EL (cell line): ENCODE results near the gene ARL2BP.

Experiments used
- DNase-seq: peaks from one replicate; pipeline ENCODE4 v3.0.0-alpha.2; 2016

ARL2BP gene

DNA sequence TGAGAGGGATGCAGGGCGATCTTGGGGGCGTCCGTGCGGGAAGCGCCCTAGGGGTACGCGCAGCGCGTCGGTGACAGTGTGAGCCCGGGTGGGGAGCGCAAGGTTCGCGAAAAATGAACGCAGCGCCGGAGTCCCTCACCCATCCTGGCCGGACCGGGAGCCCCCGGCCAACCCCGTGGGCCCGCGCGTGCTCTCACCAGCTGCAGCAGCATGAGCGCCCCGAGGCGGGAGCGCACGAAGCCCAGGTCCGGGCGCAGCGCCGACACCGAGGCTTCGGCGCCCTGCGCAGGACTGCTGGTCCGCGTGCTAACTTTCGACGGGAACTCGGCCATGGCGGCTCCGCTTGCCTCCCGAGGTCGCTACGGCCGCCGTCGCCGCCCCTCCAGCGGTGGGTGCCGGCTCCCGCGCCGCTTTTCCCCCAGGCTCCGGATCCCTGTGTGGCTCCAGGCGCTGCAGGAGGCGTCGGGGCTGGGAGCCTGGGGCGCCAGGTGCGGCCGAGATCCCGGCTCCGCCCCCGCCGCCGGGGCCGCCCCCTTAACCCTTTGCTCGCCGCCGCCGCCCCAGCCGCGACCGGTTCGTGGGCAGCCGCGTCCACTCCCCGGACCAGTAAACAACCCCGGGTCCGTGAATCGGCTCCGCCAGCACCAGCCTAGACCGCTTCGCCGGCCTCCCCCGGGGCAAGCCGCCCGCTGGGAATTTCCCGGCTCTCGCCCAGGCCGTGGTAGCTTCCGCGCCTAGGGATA lies 39.3 kb downstream of the ARL2BP start, which contains the start of gene PLLP:
PLLP (minus strand) TSS at position 464 of the 743 bp plus-strand sequence; CDS start at position 332, 132 bp downstream.
- peak; percentile 49 for DNase-seq

DNA sequence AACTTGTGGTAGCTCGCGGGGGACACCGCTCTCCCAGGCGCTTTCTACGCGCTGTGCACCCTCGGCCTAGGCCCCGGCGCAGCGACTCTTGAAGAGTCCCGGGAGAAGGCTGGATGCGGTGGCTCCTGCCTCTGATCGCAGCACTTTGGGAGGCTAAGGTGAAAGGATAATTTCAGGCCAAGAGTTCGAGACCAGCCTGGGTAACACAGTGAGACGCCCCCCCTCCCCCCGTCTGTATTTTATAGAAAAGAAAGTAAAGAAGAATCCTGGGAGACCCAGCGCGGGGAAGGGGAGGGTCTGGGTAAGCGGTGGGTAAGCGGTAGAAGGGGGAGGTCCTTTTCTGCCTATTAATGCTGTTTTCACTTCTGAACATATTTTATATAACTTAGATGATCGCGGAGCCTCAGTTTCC lies 39.9 kb downstream of the ARL2BP start:
- no peak for DNase-seq

DNA sequence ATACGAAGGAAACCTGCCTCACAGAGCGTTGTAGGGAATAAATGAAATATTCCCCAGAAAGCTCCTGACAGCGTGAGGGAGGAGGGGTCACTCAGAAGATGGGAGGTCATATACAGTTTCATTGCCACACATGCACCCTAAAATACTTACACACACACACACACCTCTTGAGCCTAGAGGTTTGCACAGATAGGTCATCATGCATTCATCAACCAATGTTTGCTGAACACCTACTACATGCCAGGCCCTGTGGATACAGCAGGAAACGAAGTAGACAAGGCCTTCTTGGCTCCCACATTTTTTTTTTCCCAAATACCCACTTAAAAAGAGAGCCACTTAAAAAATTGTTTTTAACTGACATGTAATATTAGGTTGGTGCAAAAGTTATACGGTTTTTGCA lies 40.3 kb downstream of the ARL2BP start:
- no peak for DNase-seq

DNA sequence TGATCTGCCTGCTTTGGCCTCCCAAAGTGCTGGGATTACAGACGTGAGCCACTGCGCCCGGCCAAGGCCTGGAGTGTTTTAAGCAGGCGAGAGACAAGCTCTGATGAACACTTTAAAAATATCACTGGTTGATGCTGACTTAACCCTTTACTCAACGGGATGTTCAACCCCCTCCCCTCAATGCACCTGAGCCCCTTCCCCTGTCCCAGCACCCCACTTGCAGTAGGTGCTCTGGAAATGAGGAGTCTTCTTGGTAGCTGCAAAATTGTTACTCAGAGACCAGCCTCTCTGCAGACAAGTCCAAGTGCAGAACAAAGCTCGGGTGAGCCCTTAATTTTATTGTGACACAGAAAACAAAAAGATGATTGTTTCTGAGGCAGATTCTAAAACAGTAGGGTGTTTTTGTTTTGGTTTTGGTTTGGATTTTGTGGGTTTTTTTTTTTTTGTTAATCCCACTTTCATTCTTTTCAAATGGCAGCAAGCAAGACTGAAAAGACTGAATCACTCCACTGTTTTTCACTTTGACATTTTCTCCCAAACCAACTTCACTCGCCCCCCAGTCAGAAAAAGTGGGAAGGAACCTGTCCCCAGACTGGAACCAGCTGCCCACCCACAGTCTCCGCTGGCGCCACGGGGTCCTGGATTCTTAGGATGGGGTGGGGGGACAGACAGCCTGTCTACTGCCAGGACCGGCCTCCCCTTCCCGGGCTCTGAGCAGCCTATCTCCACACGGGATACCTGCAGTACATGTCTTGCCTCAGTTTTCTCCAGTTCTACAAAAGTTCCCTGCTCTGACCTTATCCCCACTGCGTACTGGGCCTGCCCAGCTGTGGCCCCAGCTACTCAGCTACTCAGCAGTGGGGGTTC lies 44.6 kb downstream of the ARL2BP start:
- no peak for DNase-seq

DNA sequence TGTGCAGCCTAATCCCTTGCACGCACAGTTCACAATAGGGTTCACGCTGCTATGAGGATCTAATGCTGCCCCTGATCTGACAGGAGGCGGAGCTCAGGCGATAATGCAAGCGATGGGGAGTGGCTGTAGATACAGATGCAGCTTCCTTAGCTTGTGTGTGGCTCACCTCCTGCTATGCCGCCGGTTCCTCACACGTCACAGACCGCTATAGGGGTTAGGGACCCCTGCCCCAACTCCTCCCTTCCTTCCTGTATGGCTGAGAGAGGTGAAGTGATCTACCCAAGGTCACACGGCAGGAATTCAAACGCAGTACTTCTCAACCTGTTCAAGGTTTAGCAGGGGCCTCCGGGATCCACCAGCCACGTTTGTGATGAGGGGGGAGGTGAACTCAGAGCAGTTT lies 52.8 kb downstream of the ARL2BP start:
- no peak for DNase-seq

DNA sequence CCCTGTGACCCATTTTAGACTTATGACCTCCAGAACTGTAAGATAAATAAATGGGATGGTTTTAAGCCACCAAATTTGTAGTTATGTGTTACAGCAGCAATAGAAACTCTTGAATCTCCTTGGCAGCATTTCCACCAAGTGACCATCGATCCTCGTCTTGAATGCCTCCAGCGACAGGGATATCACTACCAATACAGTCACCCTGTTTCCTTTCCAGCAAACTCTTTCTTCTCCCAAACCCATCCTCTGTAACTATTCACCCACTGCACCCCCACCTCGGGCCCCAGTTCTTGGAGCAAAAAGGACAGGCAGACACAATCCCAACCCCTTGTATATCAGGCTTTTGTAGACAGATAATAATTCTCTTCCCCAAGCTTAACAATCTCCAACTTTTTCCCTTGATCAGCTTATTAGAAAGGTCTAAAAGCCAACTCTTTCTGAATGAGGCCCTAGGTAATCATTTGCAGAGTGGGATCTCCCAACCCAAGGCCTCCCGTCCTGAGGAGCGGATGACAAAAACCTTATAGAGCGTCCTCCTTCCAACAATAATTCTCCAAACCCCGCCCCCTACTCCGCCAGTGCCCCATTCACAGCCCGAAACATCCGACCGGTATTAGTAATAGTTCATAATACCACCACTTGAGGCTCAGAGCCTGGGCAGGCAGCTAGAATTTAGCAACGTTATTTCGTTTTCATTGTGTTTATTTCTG lies 54.1 kb downstream of the ARL2BP start:
- peak; percentile 85 for DNase-seq

DNA sequence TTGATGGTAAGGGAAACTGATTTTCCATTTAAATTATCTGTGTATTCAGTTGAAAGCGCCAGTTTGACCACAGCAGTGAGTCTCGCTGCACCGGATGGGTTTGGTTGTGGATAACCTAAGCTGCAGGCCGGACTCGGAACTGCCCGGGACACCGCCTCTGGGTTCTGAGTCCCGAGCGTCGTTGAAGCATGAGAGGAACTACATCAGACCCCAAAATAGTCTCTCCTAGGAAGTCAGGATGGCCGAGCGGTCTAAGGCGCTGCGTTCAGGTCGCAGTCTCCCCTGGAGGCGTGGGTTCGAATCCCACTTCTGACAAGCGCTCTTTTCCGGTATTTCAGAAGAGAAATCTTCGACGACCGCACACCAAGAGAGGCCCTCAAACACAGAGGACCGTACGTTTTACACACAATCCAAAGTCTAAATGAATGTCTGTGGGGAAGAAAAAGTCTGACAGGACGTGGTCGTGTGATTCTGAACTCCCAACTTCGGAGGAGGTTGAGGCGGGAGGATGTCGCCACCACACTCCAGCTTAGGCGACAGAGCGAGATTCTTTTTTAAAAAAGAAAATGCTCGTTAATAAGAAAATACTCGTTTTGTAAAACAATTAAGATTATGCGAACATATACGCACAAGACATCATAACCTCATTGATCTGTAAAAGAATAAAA lies 54.8 kb downstream of the ARL2BP start:
- DNase-seq: peak; percentile 97

DNA sequence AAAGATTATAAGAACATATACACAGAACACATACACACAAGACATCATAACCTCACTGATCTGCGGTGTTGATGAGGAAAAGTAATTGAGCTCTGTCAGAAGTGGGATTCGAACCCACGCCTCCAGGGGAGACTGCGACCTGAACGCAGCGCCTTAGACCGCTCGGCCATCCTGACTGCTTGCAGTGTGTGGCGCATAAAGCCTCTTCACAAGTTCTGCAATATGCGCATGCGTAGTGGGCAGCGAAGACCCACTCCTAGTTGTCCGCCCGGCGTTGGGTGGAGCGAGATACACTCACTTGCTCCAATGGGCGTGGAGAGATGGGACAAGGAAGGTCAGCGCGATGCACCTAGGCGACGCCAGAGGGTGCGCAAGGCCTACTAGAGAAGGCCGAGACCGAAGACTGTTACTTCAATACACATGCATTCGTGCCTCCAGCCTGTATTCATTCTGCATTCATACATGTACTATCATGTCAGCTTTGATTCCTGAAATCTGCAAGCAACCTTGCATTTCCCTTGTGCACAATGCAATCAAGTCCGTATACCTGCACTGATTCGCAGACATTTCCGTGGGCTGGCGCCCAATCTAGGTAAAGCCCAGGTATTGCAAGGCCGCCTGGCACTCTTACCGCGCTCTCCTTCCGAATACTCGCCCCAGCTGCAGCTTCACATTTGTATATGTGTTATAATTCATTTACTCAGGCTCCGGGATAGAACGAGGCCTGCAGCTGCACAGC lies 55.5 kb downstream of the ARL2BP start:
- peak; percentile 98 for DNase-seq

DNA sequence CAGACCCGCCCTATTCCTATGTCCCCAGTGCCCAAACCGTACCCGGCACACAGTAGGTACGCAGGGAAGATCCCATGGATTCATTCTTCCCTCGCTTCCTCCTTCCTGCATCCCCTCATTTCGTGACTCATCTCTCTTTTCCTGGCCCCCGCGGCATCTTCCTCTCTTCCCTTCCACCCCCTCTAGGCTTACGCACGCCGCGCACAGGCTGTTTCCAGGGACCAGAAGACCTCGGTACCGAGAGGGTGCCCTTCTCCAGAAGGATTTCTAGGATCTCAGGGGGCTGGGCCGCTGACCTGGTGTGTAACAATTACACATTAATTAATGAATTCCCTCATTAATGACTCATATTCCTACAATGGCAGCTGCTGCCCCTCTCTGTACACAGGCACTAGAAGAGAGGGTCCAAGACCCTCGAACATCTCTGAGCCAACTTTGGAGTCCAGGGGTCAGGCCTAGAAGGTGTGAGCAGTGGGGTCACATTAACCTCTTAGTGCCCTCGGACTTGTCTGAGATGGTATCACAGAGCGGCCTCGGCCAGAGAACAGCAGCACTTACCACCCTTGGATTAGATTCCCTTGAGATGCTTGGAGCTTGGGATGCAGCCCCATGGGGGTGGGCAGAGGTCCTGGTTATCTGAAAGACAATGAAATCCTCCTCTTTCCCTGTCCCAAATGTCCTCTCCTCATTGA lies 56.2 kb downstream of the ARL2BP start:
- peak; percentile 34 for DNase-seq
